IMR-90 (cell line): ENCODE data around the gene SLC7A4. TPM values are rescaled to one million over a fixed set of nuclear protein-coding genes. Genes with fewer than 3 reads are reported as not detected.

Experiments used
- ATAC-seq: fragments of 200-7000 bp; cut with Tn5 transposase; 2 replicates; pipeline ENCODE4 v1.9.1; 2020; ENCODE audit warnings: low read depth, mild to moderate bottlenecking, moderate library complexity
- BruUV-seq: library from RNA; stranded (reverse); fragments of 400-500 nt; replicated peaks from 2 replicates; lab custom pipeline; 2021; lab: Mats Ljungman, UMichigan
- CTCF ChIA-PET: fragments of 300-600 bp; formaldehyde crosslinking; extraction: SDS; loops from one replicate; lab custom pipeline; 2021; ENCODE audit warnings: antibody characterized with exemption; lab: Yijun Ruan, JAX
- POLR2A ChIA-PET: fragments of 300-600 bp; sonication (Branson Sonifier 250); formaldehyde crosslinking; loops from one replicate; lab custom pipeline; 2022; ENCODE audit warnings: antibody characterized with exemption; ENCODE audit not compliant: unreplicated experiment; lab: Charles Lee
- DNase-seq: peaks from one replicate; pipeline ENCODE4 v3.0.0; 2013
- H2AFZ ChIP-seq: replicated peaks from 2 replicates; pipeline ENCODE3; 2013; ENCODE audit warnings: low read length, mild to moderate bottlenecking; ENCODE audit not compliant: poor library complexity
- H2AK5ac ChIP-seq: 2 replicates; pipeline ENCODE4 v1.6.1; 2013; ENCODE audit warnings: low read depth, low read length, inconsistent platforms
- H2AK9ac ChIP-seq: replicated peaks from 2 replicates; pipeline ENCODE3; 2013; ENCODE audit warnings: mild to moderate bottlenecking, low read depth, low read length, moderate library complexity; ENCODE audit not compliant: poor library complexity
- H2BK120ac ChIP-seq: 2 replicates; pipeline ENCODE4 v1.6.1; 2013; ENCODE audit warnings: low read depth, low read length, inconsistent platforms
- H2BK15ac ChIP-seq: 3 replicates; pipeline ENCODE4 v1.6.1; 2013; ENCODE audit warnings: low read depth, low read length, inconsistent platforms
- H2BK20ac ChIP-seq: 2 replicates; pipeline ENCODE4 v1.6.1; 2013; ENCODE audit warnings: low read depth, mild to moderate bottlenecking, inconsistent platforms, low read length, moderate library complexity
- H2BK5ac ChIP-seq: 2 replicates; pipeline ENCODE4 v1.6.1; 2013; ENCODE audit warnings: mild to moderate bottlenecking, low read depth, low read length, inconsistent platforms; ENCODE audit not compliant: poor library complexity, severe bottlenecking
- H3K14ac ChIP-seq: replicated peaks from 2 replicates; pipeline ENCODE4 v1.6.1; 2013; ENCODE audit warnings: low read depth, low read length, inconsistent platforms
- H3K18ac ChIP-seq: 2 replicates; pipeline ENCODE4 v1.6.1; 2013; ENCODE audit warnings: low read depth, low read length, control low read depth
- H3K23ac ChIP-seq: 2 replicates; pipeline ENCODE4 v1.6.1; 2013; ENCODE audit warnings: low read depth, low read length, inconsistent platforms
- H3K27ac ChIP-seq: 2 replicates; pipeline ENCODE4 v1.5.1; 2013; ENCODE audit warnings: mild to moderate bottlenecking, control low read depth, low read length; ENCODE audit not compliant: insufficient read depth
- H3K27me3 ChIP-seq: 2 replicates; pipeline ENCODE4 v1.6.1; 2013; ENCODE audit warnings: low read length; ENCODE audit not compliant: control insufficient read depth, insufficient read depth
- H3K36me3 ChIP-seq: 2 replicates; pipeline ENCODE4 v1.6.1; 2013; ENCODE audit warnings: low read length, mixed read lengths; ENCODE audit not compliant: control insufficient read depth, insufficient read depth
- H3K4ac ChIP-seq: 2 replicates; pipeline ENCODE4 v1.6.1; 2013; ENCODE audit warnings: low read depth, low read length, inconsistent platforms
- H3K4me1 ChIP-seq: 2 replicates; pipeline ENCODE4 v1.6.1; 2013; ENCODE audit warnings: low read length, mixed read lengths; ENCODE audit not compliant: control insufficient read depth, insufficient read depth
- H3K4me2 ChIP-seq: 2 replicates; pipeline ENCODE4 v1.6.1; 2013; ENCODE audit warnings: low read depth, mild to moderate bottlenecking, control low read depth, low read length, moderate library complexity
- H3K4me3 ChIP-seq: 2 replicates; pipeline ENCODE4 v1.5.1; 2013; ENCODE audit warnings: low read depth, mild to moderate bottlenecking, control low read depth, low read length, moderate library complexity; ENCODE audit not compliant: insufficient read depth
- H3K56ac ChIP-seq: 2 replicates; pipeline ENCODE4 v1.6.1; 2013; ENCODE audit warnings: low read length, inconsistent platforms; ENCODE audit not compliant: insufficient read depth; ENCODE audit errors: extremely low read depth
- H3K79me1 ChIP-seq, 2 experiments: 2 replicates each; pipeline ENCODE4 v1.6.1; 2013; ENCODE audit warnings: low read length in 2 of 2, inconsistent platforms in 1 of 2, low read depth in 1 of 2
- H3K9ac ChIP-seq: 2 replicates; pipeline ENCODE4 v1.6.1; 2013; ENCODE audit warnings: low read depth, low read length, control low read depth
- H3K9me1 ChIP-seq: 2 replicates; pipeline ENCODE4 v1.6.1; 2013; ENCODE audit warnings: low read length, inconsistent platforms; ENCODE audit not compliant: insufficient read depth
- H3K9me3 ChIP-seq: 2 replicates; pipeline ENCODE4 v1.6.1; 2013; ENCODE audit warnings: low read length; ENCODE audit not compliant: control insufficient read depth, insufficient read depth
- H4K20me1 ChIP-seq: 2 replicates; pipeline ENCODE4 v1.6.1; 2013; ENCODE audit warnings: low read length, inconsistent platforms; ENCODE audit not compliant: insufficient read depth
- H4K5ac ChIP-seq: 2 replicates; pipeline ENCODE4 v1.6.1; 2013; ENCODE audit warnings: mild to moderate bottlenecking, low read depth, low read length, control low read depth
- H4K8ac ChIP-seq, 2 experiments: 2 replicates each; pipeline ENCODE4 v1.6.1; 2013; ENCODE audit warnings: low read depth in 2 of 2, low read length in 2 of 2, control low read depth in 1 of 2, inconsistent platforms in 1 of 2
- H4K91ac ChIP-seq: 2 replicates; pipeline ENCODE4 v1.6.1; 2013; ENCODE audit warnings: low read depth, low read length, inconsistent platforms; ENCODE audit not compliant: insufficient read depth
- BHLHE40 ChIP-seq: fragments of 150-350 bp; IDR thresholded peaks from 2 replicates; pipeline ENCODE4 v1.6.1; 2016; ENCODE audit warnings: mild to moderate bottlenecking, low read depth, low read length
- CEBPB ChIP-seq: IDR thresholded peaks from 2 replicates; pipeline ENCODE4 v1.6.1; 2012; ENCODE audit warnings: low read depth, low read length, improper control_type of control experiment
- CHD1 ChIP-seq: IDR thresholded peaks from 2 replicates; pipeline ENCODE4 v1.6.1; 2012; ENCODE audit warnings: low read depth, low read length, improper control_type of control experiment
- FOS ChIP-seq: fragments of 150-350 bp; IDR thresholded peaks from 2 replicates; pipeline ENCODE4 v1.6.1; 2016; ENCODE audit warnings: low read depth, low read length
- MAFK ChIP-seq: IDR thresholded peaks from 2 replicates; pipeline ENCODE4 v1.6.1; 2012; ENCODE audit warnings: low read depth, low read length, improper control_type of control experiment
- MAZ ChIP-seq: IDR thresholded peaks from 2 replicates; pipeline ENCODE4 v1.6.1; 2012; ENCODE audit warnings: low read depth, mild to moderate bottlenecking, low read length, improper control_type of control experiment, moderate library complexity, borderline replicate concordance
- MXI1 ChIP-seq: IDR thresholded peaks from 2 replicates; pipeline ENCODE4 v1.6.1; 2012; ENCODE audit warnings: low read depth, mild to moderate bottlenecking, low read length, moderate library complexity, borderline replicate concordance
- NFE2L2 ChIP-seq: fragments of 150-350 bp; IDR thresholded peaks from 2 replicates; pipeline ENCODE4 v1.6.1; 2016; ENCODE audit warnings: low read depth, mild to moderate bottlenecking, low read length
- POLR2A ChIP-seq: IDR thresholded peaks from 2 replicates; pipeline ENCODE4 v1.6.1; 2012; ENCODE audit warnings: mild to moderate bottlenecking, low read depth, low read length
- RAD21 ChIP-seq: IDR thresholded peaks from 2 replicates; pipeline ENCODE4 v1.6.1; 2012; ENCODE audit warnings: low read length, improper control_type of control experiment
- RCOR1 ChIP-seq: IDR thresholded peaks from 2 replicates; pipeline ENCODE4 v1.6.1; 2012; ENCODE audit warnings: mild to moderate bottlenecking, low read length, improper control_type of control experiment; ENCODE audit not compliant: insufficient replicate concordance
- RFX5 ChIP-seq: IDR thresholded peaks from 2 replicates; pipeline ENCODE4 v1.8.0; 2012; ENCODE audit warnings: low read depth, mild to moderate bottlenecking, low read length, moderate library complexity
- SMC3 ChIP-seq: fragments of 150-350 bp; IDR thresholded peaks from 2 replicates; pipeline ENCODE4 v1.6.1; 2016; ENCODE audit warnings: low read depth, mild to moderate bottlenecking, antibody characterized with exemption, low read length, moderate library complexity
- WGBS, 2 experiments: methylation state at CpG; one replicate each; pipeline versions ENCODE4 v1.1.5 to v1.1.7; 2013; ENCODE audit warnings: missing lambda C conversion rate in 2 of 2; ENCODE audit not compliant: insufficient read length in 1 of 2; ENCODE audit errors: extremely low coverage in 2 of 2; 5-methylcytosine and 5-hydroxymethylcytosine counted together
- dilution Hi-C: fragments of 300-500 bp; cut with HindIII; formaldehyde crosslinking; loops from one replicate; pipeline ENCODE4 v1.14.3; 2018; ENCODE audit warnings: low sequenced_read_pairs; ENCODE audit not compliant: unreplicated experiment
- in situ Hi-C: fragments of 300-500 bp; cut with MboI; formaldehyde crosslinking; loops from 3 replicates; pipeline ENCODE4 v1.14.3; 2019; ENCODE audit warnings: low sequenced_read_pairs, inconsistent platforms, mixed read lengths
- intact Hi-C: fragments of 100-400 bp; cut with micrococcal nuclease; formaldehyde crosslinking; loops from 2 replicates; pipeline ENCODE4 v1.10.0; 2022
- polyA plus RNA-seq, 3 experiments: library from polyadenylated mRNA; depleted of rRNA; stranded (reverse); fragments of >200 nt; gene quantifications; 2 replicates each; pipeline ENCODE4 v1.2.3, GENCODE V29; 2012; ENCODE audit warnings: low replicate concordance in 1 of 3
- total RNA-seq: library from RNA; depleted of rRNA; stranded (reverse); fragments of >200 nt; gene quantifications from 2 replicates; pipeline ENCODE4 v1.2.3, GENCODE V29; 2012
- TF ChIP-seq, protein P1 (sequence below): conservative IDR thresholded peaks from 2 replicates; pipeline ENCODE4 v1.5.1; 2012; ENCODE audit warnings: mild to moderate bottlenecking, low read depth, low read length, improper control_type of control experiment
- TF ChIP-seq, protein P2 (sequence below): fragments of 150-350 bp; IDR thresholded peaks from 2 replicates; pipeline ENCODE4 v1.6.1; 2016; ENCODE audit warnings: low read depth, mild to moderate bottlenecking, low read length, moderate library complexity, borderline replicate concordance
- TF ChIP-seq, protein P3 (sequence below): fragments of 150-350 bp; IDR thresholded peaks from 2 replicates; pipeline ENCODE4 v1.6.1; 2017; ENCODE audit warnings: mild to moderate bottlenecking, antibody characterized with exemption, low read length, low read depth

SLC7A4 gene
- total and polyA plus RNA-seq, 2 of the 4 experiments (the other 2 are of a cell fraction): 0.03 TPM; not detected in 1

DNA sequence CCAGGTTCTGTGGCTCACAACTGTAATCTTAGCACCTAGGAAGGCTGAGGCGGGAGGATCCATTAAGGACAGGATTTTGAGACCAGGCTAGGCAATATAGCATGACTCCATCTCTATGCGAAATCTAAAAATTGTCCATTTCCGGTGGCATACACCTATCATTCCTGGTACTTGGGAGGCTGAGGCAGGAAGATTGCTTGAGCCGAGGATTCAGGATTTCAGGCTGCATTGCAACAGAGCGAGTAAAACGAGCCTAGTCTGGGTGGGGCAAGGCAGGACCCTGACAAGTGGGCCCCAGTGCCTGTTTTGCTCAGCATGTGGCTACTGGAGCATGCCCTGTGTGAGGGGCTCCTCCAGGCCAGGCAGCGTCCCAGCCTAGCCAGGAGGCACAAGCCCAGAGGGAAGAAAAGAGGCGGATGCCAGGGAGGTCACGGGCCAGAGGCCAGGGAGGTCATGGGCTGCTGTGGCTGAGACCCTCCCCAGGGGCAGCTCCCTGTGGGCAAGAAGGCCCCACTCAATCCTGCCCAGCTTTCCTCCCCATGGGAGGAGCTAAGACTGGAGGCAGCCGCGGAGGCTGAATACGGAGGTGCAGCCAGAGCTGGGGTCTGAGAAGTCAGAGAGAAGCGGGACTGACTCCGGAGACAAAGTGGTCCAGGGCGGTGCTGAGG is 21.8 kb upstream of the SLC7A4 start:
- Histone ChIP-seq H2AK9ac (no peak overlapping the region), H3K14ac (no peak overlapping the region), H4K91ac (no peak overlapping the region), H3K23ac (no peak overlapping the region), H2BK20ac (no peak overlapping the region), H3K9me1 (no peaks in the 10 kb centered on the region), H3K27ac (no peak overlapping the region), H3K4me1 (peaks cover 6% of the 10 kb centered on the region), H3K18ac (no peak overlapping the region), H2BK120ac (no peak overlapping the region), H3K9ac (no peak overlapping the region), H3K4me3 (no peak overlapping the region), H3K27me3 (peaks cover 29% of the 10 kb centered on the region), H3K4me2 (no peak overlapping the region), H3K79me1 (no peaks in the 10 kb centered on the region), H2AK5ac (no peak overlapping the region), H3K9me3 (no peaks in the 10 kb centered on the region), H4K20me1 (no peaks in the 10 kb centered on the region), H2BK15ac (no peak overlapping the region), H4K8ac (no peak overlapping the region), H2BK5ac (no peak overlapping the region), H4K5ac (no peak overlapping the region), H3K56ac (no peak overlapping the region), H3K4ac (no peak overlapping the region), H2AFZ (peak overlapping the region; percentile 32), H3K36me3 (no peaks in the 10 kb centered on the region)
- POLR2A ChIA-PET: no interaction called here
- dilution Hi-C loops: no loop called here
- ATAC-seq (no peak), DNase-seq (no peak)
- CTCF ChIA-PET: no interaction called here
- no peak for TF ChIP-seq RAD21
- TF ChIP-seq CEBPB: no peak
- TF ChIP-seq MAFK: no peak
- TF ChIP-seq BHLHE40: no peak
- no peak for TF ChIP-seq MAZ
- TF ChIP-seq, protein P1, sequence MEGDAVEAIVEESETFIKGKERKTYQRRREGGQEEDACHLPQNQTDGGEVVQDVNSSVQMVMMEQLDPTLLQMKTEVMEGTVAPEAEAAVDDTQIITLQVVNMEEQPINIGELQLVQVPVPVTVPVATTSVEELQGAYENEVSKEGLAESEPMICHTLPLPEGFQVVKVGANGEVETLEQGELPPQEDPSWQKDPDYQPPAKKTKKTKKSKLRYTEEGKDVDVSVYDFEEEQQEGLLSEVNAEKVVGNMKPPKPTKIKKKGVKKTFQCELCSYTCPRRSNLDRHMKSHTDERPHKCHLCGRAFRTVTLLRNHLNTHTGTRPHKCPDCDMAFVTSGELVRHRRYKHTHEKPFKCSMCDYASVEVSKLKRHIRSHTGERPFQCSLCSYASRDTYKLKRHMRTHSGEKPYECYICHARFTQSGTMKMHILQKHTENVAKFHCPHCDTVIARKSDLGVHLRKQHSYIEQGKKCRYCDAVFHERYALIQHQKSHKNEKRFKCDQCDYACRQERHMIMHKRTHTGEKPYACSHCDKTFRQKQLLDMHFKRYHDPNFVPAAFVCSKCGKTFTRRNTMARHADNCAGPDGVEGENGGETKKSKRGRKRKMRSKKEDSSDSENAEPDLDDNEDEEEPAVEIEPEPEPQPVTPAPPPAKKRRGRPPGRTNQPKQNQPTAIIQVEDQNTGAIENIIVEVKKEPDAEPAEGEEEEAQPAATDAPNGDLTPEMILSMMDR: no peak
- TF ChIP-seq NFE2L2: no peak
- no peak for TF ChIP-seq RCOR1
- no peak for TF ChIP-seq RFX5
- no peak for TF ChIP-seq SMC3
- TF ChIP-seq, protein P2, sequence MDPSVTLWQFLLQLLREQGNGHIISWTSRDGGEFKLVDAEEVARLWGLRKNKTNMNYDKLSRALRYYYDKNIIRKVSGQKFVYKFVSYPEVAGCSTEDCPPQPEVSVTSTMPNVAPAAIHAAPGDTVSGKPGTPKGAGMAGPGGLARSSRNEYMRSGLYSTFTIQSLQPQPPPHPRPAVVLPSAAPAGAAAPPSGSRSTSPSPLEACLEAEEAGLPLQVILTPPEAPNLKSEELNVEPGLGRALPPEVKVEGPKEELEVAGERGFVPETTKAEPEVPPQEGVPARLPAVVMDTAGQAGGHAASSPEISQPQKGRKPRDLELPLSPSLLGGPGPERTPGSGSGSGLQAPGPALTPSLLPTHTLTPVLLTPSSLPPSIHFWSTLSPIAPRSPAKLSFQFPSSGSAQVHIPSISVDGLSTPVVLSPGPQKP: no peak
- no peak for TF ChIP-seq FOS
- no peak for TF ChIP-seq MXI1
- TF ChIP-seq CHD1: no peak
- TF ChIP-seq POLR2A: no peak
- TF ChIP-seq, protein P3, sequence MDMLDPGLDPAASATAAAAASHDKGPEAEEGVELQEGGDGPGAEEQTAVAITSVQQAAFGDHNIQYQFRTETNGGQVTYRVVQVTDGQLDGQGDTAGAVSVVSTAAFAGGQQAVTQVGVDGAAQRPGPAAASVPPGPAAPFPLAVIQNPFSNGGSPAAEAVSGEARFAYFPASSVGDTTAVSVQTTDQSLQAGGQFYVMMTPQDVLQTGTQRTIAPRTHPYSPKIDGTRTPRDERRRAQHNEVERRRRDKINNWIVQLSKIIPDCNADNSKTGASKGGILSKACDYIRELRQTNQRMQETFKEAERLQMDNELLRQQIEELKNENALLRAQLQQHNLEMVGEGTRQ: no peak
- no TSS peak for BruUV-seq
- intact Hi-C loops: no loop called here
- in situ Hi-C loops: no loop called here
- WGBS, 2 experiments: 89% methylated on average over 11 of the region's 15 CpGs; no CpG with 5 or more reads in 1 of the 2 experiments
